Sciatic nerve (tissue), 2 donors: ENCODE data around the gene CTSS. TPM values are rescaled to one million over a fixed set of nuclear protein-coding genes. Genes with fewer than 3 reads are reported as not detected.
"Not testable (repeated sequence)": the region's sequence is repeated elsewhere in the genome, so short reads cannot be mapped to it uniquely, and the experiment has no call there.

Experiments used
- ATAC-seq: fragments of 200-7000 bp; cut with Tn5 transposase; one replicate; pipeline ENCODE4 v1.9.1; 2020; ENCODE audit warnings: mild to moderate bottlenecking, moderate library complexity
- DNase-seq: peaks from one replicate; pipeline ENCODE4 v3.0.0-alpha.2; 2020; ENCODE audit warnings: low spot score
- intact Hi-C: fragments of 100-400 bp; cut with DNase I; formaldehyde crosslinking; loops from one replicate; pipeline ENCODE4 v1.14.2; 2022
- total RNA-seq: library from RNA; stranded (reverse); fragmentation: NEBNext Ultra II Directional; extraction: Animal tissue kit (Norgen Biotek cat#: 25700); gene quantifications from one replicate; pipeline ENCODE4 v1.2.1, GENCODE V29; 2021
- donor health status: DM: no; HTN: no; CAD: no.
- donor health status: DM: no; HTN: no; CAD: no.

The CTSS gene
- 80.9 TPM for total RNA-seq

- no peak for DNase-seq
- intact Hi-C loops: no loop called here
- ATAC-seq: peak; percentile 71
Measured at GRCh38 chr1:150765296-150765976, at the start of gene CTSS. CTSS (minus strand) TSS chr1:150765778; CDS start chr1:150764763, 1,015 bp downstream.

GRCh38 chr1:150813028-150813707 is 47.6 kb upstream of the CTSS start:
- intact Hi-C loops: no loop called here
- ATAC-seq: peak; percentile 80
- DNase-seq: peak; percentile 83

GRCh38 chr1:150810958-150811659 is 45.5 kb upstream of the CTSS start:
- DNase-seq (no peak), ATAC-seq (no peak)
- intact Hi-C loops: no loop called here

- ATAC-seq (no peak), DNase-seq (no peak)
- intact Hi-C loops: no loop called here
Measured at GRCh38 chr1:150809651-150810050, 44.1 kb upstream of the CTSS start.

GRCh38 chr1:150808846-150809245 is 43.3 kb upstream of the CTSS start:
- DNase-seq (no peak), ATAC-seq (peak; percentile 75)
- intact Hi-C loops: no loop called here

- intact Hi-C loops: no loop called here
- ATAC-seq (peak; percentile 85), DNase-seq (no peak)
Measured at GRCh38 chr1:150808121-150808520, 42.5 kb upstream of the CTSS start, which contains the start of gene CTSK. CTSK (minus strand) TSS chr1:150808260; CDS start chr1:150806805, 1,455 bp downstream.

- intact Hi-C loops: no loop called here
- DNase-seq (no peak), ATAC-seq (peak; percentile 2)
Measured at GRCh38 chr1:150807249-150808023, 41.9 kb upstream of the CTSS start.

- intact Hi-C loops: no loop called here
- ATAC-seq: no peak
- no peak for DNase-seq
Measured at GRCh38 chr1:150805899-150806298, 40.3 kb upstream of the CTSS start.

- intact Hi-C loops: no loop called here
- ATAC-seq: no peak
- DNase-seq: no peak
Measured at GRCh38 chr1:150804671-150805070, 39.1 kb upstream of the CTSS start.

GRCh38 chr1:150799089-150799488 is 33.5 kb upstream of the CTSS start:
- DNase-seq: no peak
- intact Hi-C loops: no loop called here
- ATAC-seq: peak; percentile 57

- DNase-seq (no peak), ATAC-seq (peak; percentile 57)
- intact Hi-C loops: no loop called here
Measured at GRCh38 chr1:150798525-150798924, 32.9 kb upstream of the CTSS start.

GRCh38 chr1:150796374-150796773 is 30.8 kb upstream of the CTSS start:
- ATAC-seq: no peak
- intact Hi-C loops: no loop called here
- no peak for DNase-seq

GRCh38 chr1:150793778-150794177 is 28.2 kb upstream of the CTSS start:
- ATAC-seq, DNase-seq, intact Hi-C loops: not testable (repeated sequence)

GRCh38 chr1:150793221-150793620 is 27.6 kb upstream of the CTSS start:
- intact Hi-C loops: no loop called here
- ATAC-seq (no peak), DNase-seq (no peak)

- no peak for DNase-seq
- intact Hi-C loops: no loop called here
- peak; percentile 59 for ATAC-seq
Measured at GRCh38 chr1:150791585-150791984, 26.0 kb upstream of the CTSS start.

GRCh38 chr1:150789396-150789795 is 23.8 kb upstream of the CTSS start:
- ATAC-seq: peak; percentile 68

GRCh38 chr1:150788946-150789345 is 23.4 kb upstream of the CTSS start:
- DNase-seq: no peak
- intact Hi-C loops: no loop called here
- ATAC-seq: no peak

More at GRCh38 chr1:150789396-150789795, 23.8 kb upstream of the CTSS start:
- intact Hi-C loops: no loop called here
- no peak for DNase-seq

GRCh38 chr1:150787455-150787854 is 21.9 kb upstream of the CTSS start:
- ATAC-seq (no peak), DNase-seq (no peak)
- intact Hi-C loops: no loop called here

GRCh38 chr1:150780510-150780909 is 14.9 kb upstream of the CTSS start:
- DNase-seq (no peak), ATAC-seq (no peak)
- intact Hi-C loops: no loop called here
